HG02870 (cell line): ENCODE measurements around the gene SMIM35.

ENCODE experiments used
- ATAC-seq: cut with Tn5 transposase; IDR thresholded peaks from one replicate; pipeline ENCODE4 v1.9.1; 2021; ENCODE audit warnings: mild to moderate bottlenecking, moderate library complexity; ENCODE audit not compliant: unreplicated experiment

Gene SMIM35

DNA sequence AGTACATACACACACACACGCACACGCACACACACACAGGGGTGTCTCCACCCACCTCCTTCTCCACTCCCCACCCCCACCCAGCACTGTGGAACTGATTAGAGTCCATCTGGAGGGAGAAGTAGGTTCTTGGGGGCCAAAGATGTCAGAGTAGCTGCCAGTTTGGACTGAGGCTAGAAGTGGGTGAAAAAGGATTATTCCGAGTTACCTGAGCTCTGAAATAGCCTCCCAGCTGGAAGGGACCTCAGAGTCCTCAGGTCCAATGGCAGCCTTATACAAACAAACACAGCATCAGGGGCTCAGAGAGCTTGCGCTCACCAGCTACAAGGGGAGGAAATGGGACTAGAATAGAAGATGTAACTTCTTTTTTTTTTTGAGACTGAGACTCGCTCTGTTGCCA lies 79.7 kb downstream of the SMIM35 start:
- ATAC-seq: no peak

DNA sequence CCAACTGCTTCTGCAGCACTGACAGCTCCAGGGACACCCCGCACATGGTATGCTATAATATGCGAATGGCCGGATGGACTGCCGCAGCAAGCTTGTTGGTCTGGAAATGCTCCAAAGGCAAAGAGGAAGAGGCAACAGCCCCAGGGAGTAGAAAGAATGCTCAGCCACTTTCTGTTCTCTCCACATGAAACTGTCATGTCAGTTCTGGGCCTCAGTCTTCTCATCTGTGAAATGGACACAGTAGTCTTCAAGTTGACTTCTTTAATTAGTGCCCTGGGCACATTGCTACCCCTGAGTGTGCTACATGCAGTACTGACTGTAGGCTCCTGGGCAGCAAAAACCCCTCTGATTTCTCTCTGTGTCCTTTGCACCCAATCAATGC lies 80.6 kb downstream of the SMIM35 start:
- no peak for ATAC-seq

DNA sequence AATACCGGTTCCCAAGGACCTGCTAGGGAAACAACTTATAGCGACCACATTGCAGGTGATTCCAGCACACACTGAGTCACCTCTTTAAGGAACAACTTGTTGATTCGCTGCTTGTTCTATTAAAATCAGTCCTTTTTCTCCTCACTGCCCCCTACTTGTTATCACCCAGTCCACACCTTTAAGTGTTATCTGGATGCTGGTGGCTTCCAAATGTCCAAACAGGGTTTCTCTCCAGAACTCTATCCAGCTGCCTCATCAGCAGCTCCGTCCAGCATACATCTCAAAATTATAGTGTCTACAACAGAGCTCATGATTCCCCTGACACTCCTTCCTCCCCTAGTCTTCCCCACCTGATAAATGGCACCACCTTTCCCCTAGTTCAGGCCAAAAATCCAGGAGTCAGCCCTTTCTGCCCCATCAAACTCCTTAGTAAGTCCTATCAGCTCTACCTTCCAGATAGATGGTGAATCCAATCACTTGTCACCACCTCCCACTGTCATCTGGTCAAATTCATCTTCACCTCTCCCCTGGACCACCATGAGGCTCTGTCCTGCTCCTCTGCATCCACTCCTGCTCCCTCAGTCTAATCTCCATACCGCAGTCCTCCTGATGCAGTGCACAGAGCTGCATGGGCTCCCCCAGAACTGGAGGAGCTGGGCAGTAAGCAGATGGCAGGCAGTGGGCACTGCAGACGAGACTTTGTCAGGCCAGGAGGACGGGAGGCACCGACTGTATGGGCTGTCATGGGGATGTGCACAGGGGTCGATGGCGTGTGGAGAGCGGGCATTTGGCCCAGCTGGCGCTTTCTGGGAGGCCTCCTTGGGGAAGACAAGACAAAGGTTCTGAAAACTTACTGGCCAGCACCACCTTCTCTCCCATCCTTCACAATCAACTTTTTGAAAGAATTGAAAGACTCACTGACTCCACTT lies 81.3 kb downstream of the SMIM35 start:
- no peak for ATAC-seq

DNA sequence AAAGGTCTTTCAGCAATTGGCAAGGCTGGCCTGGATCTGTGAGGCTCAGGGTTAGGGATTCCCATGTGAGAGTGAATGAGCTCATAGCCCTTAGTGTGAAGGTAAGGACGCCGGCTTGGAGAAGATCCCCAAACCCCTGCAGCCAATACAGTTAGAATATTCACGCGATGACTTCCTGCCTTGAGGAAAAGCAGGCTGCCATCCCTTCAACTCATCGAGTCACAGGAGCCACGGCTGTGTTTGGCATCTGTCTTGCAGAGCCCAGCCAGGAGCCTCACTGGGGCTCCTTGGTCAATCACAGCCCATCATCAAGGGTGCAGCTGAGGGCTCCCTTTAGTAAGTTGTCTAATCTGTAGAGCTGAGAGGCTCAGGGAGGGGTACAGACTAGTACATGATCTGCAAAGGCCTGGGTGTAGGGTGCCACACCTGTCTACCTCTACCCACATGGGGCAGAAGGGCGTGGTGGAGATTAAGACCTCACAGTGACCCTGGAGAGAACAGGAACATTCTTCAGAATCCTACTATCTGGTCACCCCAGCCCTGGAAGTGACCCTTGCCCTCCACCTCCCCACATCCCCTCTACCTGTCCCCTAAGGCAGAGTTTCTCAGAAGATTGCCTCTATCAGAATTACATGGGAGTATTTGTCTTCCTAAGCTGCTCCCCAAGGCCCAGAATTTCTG lies 82.1 kb downstream of the SMIM35 start:
- ATAC-seq: no peak

DNA sequence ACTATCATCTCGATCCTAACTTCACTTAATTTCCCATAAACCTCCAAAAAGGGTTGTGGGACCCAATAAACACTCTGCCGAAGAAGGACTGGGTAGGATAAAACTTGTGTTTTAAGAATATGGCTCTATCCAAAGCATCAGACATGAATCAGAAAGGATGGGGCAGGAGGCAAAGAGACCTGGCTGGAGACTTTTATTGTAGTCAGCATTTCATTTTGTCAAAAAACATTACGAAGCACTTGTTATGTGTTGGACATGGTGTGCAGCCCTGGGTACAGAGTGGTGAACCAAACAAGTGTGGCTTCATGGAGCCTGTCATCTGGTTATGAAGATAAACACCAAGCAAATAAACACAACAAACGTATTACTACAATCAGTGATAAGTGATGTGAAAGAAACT lies 83.3 kb downstream of the SMIM35 start:
- no peak for ATAC-seq

DNA sequence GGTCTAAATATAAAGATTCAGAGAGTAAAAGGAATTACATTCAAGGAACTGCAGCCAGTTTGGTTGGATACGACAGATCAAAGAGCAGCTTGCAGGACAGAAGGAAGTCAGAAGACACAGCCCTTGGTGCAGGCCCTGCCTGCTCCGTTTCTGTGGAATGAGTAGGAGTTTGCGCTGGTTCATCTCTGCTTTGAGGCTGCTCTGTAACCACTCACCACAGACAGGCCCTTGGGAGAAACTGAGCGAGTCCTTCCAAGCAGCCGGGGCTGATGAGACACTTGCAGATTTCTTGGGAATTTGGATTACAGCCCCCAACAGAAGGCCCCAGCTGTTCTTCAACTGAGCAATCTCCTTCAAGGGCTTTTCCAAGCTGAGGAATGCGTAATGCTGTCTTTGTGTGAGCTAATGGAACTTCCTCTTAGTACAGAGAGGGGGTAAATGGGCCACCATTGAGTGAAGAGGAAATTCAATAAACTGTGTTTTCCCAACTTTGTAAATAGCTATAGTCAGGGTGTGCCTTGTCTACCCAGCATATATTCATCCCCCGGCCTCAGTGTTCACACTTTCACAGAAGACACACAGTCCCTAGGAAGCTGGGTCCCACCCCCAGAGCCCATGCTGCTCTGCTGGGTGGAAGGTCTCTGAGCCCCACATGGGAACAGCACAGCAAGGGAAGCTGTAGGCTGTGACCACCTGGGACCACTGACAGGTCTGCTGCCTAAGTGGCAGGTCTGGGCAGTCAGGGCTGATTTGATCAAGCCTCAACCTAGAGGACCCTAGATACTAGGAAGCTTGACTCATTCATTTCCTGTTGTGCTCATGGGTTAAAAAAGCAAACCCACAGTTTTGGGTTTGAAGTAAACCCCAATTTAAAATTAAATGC lies 84.0 kb downstream of the SMIM35 start:
- no peak for ATAC-seq

DNA sequence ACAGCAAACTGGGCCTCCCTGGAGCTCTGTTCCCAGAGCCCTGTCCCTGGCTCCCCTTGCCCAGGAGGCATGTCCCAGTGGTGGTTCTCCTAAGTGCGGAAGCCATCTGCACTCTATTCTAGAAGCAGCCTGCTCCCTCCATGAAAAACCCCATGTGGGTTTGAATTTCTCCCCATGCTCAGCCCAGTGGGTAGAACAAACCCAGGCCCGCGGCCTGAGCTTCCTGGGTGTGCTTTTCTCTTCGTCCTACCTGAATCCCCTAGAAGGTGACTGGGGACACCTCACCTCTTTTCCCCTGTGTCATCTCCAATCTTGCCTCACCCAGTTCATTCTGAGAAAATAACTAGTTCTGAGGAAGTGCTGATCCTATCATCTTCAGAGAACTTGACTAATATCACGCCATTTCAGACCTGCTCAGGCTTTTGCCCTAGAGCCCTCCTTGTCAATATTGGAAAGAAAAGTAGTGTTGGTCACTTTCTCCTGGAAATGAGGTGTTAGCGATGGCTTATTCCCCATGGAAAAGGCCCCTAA lies 84.7 kb downstream of the SMIM35 start:
- ATAC-seq: no peak

DNA sequence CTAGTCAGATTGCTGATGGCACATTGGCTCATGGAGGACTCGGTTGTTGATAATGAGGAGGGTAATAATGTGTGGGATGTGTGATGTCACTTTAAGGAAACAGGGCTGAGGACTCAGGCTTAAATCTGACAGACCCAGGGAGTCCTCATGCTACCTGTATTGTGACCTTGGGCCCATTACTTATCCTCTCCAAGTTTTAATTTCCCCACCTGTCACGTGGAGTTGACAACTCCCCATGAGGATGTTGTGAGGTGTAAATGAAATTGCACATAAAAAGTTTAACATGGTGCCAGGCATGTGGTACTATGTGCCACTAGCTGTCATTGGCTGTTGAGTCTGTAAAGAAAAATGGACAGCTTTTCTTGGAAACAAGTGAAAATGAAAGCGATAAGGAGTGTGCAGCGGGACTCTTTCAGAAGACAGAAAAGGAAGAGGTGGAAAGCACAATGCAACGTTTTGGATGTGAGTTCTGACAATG lies 85.2 kb downstream of the SMIM35 start:
- no peak for ATAC-seq

DNA sequence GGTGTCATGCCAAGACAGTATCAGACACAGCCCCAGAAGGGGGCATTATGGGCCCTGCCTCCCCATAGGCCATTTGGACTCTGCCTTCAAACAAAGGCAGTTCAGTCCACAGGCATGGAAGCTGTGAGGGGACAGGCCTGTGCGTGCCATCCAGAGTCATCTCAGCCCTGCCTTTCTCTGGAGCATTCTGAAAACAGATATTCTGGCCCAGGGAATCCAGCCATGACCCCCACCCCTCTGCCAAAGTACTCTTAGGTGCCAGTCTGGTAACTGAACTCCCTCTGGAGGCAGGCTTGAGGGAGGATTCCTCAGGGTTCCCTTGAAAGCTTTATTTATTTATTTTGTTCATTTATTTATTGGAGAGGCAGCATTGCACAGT lies 85.9 kb downstream of the SMIM35 start:
- no peak for ATAC-seq

DNA sequence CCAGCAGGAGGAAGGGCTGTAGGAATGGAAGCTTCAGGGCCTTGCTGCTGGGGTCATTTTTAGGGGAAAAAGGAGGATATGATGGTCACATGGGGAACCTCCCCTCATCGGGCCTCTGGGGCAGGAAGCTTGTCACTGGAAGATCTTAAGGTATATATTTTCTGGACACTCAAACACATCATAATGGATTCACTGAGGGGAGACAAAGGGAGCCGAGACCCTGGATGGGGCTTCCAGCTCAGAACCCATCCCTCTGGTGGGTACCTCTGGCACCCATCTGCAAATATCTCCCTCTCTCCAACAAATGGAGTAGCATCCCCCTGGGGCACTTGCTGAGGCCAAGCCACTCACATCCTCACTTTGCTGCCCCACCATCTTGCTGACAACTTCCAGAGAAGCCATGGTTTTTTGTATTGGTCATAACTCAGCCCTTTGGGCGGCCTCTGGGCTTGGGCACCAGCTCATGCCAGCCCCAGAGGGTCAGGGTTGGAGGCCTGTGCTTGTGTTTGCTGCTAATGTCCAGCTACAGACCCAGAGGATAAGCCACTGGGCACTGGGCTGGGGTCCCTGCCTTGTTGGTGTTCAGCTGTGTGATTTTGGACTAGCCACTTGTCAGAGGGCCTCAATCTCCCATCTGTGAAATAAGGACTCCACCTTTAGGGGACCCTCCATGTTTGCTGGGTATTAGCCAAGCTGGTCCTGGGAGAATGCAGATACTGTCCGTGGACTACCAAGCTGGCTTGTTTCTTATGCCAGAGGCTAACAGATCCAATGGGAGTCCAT lies 86.5 kb downstream of the SMIM35 start:
- ATAC-seq: no peak

DNA sequence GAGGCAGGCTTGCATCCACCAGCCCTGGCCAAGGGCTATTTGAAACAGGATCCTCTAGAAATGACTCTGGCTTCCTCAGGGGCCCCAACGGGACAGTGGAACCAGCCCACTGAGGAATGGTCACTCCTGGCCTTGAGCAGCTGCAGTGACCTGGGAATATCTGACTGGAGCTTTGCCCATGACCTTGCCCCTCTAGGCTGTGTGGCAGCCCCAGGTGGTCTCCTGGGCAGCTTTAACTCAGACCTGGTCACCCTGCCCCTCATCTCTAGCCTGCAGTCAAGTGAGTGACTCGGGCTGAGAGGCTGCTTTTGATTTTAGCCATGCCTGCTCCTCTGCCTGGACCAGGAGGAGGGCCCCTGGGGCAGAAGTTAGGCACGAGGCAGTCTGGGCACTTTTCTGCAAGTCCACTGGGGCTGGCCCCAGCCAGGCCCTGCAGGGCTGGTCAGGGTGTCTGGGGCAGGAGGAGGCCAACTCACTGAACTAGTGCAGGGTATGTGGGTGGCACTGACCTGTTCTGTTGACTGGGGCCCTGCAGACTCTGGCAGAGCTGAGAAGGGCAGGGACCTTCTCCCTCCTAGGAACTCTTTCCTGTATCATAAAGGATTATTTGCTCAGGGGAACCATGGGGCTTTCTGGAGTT lies 87.3 kb downstream of the SMIM35 start:
- no peak for ATAC-seq

DNA sequence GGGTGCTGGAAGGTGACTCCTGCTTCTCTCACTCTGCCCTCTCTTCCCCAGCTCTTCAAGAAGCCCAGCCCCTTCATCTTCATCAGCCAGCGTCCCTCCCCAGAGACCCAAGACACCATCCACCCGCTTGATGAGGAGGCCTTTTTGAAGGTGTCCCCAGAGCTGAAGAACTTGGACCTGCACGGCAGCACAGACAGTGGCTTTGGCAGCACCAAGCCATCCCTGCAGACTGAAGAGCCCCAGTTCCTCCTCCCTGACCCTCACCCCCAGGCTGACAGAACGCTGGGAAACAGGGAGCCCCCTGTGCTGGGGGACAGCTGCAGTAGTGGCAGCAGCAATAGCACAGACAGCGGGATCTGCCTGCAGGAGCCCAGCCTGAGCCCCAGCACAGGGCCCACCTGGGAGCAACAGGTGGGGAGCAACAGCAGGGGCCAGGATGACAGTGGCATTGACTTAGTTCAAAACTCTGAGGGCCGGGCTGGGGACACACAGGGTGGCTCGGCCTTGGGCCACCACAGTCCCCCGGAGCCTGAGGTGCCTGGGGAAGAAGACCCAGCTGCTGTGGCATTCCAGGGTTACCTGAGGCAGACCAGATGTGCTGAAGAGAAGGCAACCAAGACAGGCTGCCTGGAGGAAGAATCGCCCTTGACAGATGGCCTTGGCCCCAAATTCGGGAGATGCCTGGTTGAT lies 88.0 kb downstream of the SMIM35 start:
- ATAC-seq: no peak

DNA sequence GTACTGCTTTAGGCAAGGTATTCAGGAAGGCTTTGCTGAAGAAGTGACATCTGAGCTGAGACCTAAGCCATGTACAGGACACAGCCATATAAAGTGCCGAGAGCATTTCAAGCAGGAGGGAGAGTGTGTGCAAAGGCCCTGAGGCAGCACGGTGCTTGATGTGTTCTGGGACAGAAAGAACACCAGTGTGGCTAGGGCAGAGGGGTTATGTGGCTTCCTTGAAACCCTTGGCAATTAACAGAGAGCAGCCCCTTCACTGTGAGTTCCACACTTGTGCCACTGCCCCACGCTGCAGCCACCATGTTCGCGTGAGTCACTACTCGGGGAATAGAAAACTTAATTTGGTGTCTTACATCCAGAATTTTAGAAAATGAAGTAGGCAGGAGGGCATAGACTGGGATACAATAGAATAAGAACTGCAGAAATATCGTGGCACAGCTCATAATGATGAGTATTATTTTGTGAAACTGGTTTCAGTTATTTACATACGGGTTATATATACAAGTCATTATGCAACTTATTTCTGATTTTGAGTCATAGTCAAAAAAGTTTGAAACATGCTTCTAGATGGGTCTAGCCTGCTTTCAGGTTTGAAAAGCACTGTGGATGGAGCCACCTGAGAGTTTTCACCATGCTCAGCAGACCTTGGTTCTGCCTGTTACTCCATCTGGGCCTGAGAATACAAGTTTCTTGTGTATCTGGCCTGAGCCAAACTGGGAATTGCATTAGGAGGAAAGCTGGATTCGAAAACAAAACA lies 88.8 kb downstream of the SMIM35 start:
- ATAC-seq: peak; percentile 71

DNA sequence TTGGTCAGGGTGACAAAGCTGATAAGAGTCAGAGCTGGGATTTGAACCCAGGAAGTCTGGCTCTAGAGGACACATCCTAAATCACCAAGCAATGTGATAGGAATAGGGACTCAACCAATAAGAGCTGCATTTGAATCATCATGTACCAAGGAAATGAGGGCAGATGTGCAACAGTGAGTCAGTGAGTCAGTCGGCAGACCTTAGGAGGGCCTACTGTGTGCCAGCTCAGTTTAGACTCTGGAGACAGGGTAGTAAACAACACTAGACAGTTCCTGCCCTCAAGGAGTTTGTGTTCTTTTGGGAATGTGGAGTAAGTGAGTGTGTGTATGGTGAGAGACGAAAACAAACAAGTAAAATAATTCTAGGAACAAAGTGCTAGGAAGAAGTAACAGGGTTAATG lies 89.4 kb downstream of the SMIM35 start:
- ATAC-seq: no peak

DNA sequence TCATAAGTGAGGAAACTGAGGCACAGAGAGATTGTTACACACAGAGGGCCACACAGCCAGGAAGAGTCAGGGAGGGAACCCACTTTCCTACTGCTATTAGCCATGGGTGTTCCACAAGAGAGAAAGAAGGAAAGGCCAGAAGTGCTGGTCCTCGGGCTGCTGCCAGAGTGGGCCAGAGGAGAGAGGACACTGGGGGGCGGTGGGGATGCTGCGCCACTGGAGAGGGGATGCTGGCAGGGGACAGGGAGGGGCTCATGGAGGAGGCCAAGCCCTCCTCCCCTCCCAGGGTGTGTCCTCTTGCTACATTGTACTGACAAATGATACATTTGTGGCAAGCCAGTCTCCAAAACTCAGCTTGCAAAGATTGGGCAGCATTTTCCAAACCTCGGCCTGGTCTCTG lies 90.7 kb downstream of the SMIM35 start:
- no peak for ATAC-seq

DNA sequence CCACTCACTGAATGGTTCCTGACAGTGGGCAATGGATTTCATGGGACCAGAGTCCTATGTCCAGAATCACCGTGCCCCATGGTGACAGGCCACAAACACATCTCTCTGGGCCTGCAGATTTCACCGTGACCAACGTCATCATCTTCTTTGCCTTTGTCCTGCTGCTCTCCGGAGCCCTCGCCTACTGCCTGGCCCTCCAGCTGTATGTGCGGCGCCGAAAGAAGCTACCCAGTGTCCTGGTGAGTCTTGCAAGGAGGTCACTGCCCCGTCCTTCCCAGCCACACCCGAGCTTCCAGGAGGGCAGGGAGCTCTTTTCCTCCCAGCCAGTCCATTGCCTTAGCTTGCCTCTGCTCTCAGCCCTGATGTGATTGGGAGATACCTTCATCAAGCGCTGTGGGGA lies 91.3 kb downstream of the SMIM35 start:
- no peak for ATAC-seq

DNA sequence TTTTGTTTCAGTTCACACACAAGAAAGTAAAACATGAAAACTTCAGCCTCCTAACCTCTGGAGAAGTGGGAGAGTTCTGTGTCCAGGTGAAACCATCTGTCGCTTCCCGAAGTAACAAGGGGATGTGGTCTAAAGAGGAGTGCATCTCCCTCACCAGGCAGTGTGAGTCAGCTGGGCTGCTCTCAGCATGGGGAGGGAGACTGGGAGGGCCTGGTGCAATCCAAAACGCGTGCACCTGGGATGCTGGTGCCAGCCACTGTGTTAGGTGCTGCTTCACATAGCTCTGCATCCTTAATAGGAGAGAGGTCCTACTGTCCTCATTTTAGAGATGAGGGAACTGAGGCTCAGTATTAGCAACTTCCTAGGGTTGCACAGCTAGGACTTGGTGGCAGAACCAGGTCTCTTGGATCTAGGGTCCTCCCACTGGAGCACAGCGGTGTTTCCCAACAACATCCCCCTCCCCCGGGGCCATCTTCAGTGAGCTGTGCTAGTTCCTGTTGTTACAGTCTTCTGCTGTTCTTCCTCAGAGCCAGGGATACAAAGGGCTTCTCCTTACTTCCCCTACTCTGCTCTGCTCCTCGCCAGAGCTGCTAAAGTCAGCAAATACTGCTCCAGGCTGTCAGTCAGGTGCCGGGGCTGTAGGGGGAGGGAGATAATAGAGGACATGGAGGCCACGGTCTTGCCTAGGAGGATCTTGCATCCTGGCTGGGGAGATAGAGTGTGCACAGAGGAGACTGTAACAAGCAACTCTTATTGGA lies 92.6 kb downstream of the SMIM35 start:
- no peak for ATAC-seq

DNA sequence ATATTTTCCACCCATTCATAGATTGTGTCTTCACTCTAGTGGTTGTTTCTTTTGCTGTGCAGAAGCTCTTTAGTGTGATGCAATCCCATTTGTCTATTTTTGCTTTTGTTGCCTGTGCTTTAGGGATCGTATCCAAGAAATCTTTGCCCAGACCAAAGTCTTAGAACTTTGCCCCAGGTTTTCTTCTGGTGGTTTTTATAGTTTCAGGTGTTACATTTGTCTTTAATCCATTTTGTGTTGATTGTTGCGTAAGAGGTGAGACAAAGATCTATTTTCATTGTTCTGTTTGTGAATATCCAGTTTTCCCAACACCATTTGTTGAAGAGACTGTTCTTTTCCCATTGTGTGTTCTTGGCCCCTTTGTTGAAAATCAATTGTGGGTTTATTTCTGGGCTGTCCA lies 94.1 kb downstream of the SMIM35 start:
- no peak for ATAC-seq
